PFSK-1 (cell line): ENCODE results near the gene DACT3. TPM values are rescaled to one million over a fixed set of nuclear protein-coding genes. Genes with fewer than 3 reads are reported as not detected.

Experiments used
- FOXP2 ChIP-seq: optimal IDR thresholded peaks from 2 replicates; pipeline ENCODE3; 2011; ENCODE audit warnings: borderline replicate concordance, control low read depth, inconsistent platforms; ENCODE audit not compliant: insufficient read depth; ENCODE audit errors: extremely low read length, extremely low read depth
- POLR2AphosphoS5 ChIP-seq: IDR thresholded peaks from 2 replicates; pipeline ENCODE4 v1.6.1; 2012; ENCODE audit warnings: low read depth, mild to moderate bottlenecking, control low read depth, low read length, moderate library complexity
- SIN3A ChIP-seq: IDR thresholded peaks from 2 replicates; pipeline ENCODE4 v1.6.1; 2012; ENCODE audit warnings: mild to moderate bottlenecking, low read length, moderate library complexity, borderline replicate concordance; ENCODE audit not compliant: insufficient read depth
- TAF1 ChIP-seq: IDR thresholded peaks from 2 replicates; pipeline ENCODE4 v1.6.1; 2012; ENCODE audit warnings: low read length, control low read depth, borderline replicate concordance; ENCODE audit not compliant: insufficient read depth
- polyA plus RNA-seq: library from polyadenylated mRNA; unstranded; fragments of >200 nt; gene quantifications from one replicate; pipeline ENCODE4 v1.2.1, GENCODE V29; 2012; ENCODE audit warnings: low read depth, missing spikeins; ENCODE audit not compliant: insufficient read length
- TF ChIP-seq, protein P1 (sequence below), 2 experiments: IDR thresholded peaks; 2 replicates each; pipeline versions ENCODE4 v1.6.1 to v1.8.0; 2011 to 2012; ENCODE audit warnings: low read depth in 2 of 2, low read length in 2 of 2, control low read depth in 1 of 2, inconsistent platforms in 1 of 2, mild to moderate bottlenecking in 1 of 2, moderate library complexity in 1 of 2; ENCODE audit not compliant: insufficient read depth in 1 of 2

DACT3 gene, protein sequence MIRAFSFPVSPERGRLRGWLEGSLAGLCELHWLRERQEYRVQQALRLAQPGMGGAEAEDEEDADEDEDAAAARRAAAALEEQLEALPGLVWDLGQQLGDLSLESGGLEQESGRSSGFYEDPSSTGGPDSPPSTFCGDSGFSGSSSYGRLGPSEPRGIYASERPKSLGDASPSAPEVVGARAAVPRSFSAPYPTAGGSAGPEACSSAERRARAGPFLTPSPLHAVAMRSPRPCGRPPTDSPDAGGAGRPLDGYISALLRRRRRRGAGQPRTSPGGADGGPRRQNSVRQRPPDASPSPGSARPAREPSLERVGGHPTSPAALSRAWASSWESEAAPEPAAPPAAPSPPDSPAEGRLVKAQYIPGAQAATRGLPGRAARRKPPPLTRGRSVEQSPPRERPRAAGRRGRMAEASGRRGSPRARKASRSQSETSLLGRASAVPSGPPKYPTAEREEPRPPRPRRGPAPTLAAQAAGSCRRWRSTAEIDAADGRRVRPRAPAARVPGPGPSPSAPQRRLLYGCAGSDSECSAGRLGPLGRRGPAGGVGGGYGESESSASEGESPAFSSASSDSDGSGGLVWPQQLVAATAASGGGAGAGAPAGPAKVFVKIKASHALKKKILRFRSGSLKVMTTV
- polyA plus RNA-seq: 22.9 TPM

DNA sequence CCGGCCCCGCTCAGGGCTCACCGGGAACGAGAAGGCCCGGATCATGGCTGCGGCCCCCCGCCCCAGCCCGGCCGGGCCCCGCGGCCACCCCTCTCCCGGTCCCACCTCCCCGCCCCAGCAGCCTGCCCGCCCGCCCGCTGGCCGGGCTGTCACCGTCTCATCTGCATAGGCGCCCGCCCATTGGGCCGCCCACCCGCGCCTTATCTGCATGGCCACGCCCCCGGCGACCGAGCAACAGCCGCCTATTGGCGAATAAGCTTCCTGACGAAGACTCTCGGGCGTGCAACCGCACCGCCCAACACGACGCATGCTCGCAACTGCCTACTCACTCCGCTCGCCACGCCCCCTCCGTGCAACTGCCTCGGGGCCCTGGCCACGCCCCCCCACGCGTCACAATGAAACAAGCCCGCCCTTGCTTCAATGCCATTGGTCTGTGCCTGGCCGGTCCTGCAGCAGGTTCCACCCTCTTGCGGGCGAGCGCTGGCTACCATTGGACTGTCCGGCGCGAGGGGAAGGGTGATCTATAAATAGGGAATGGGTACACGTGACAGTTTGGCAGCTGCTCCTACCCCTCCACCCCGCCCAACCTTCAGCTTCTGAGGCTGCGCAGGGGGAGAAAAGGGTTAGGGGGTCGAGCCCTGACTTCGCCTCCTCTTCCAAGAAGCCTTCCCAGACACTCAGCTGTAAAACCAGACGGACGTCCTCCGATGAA, at the start of gene DACT3:
Gene DACT3 (minus strand): TSS at position 163 of the 712 bp plus-strand sequence. CDS start 118 bp downstream, at position 45.
- TF ChIP-seq, protein P1, sequence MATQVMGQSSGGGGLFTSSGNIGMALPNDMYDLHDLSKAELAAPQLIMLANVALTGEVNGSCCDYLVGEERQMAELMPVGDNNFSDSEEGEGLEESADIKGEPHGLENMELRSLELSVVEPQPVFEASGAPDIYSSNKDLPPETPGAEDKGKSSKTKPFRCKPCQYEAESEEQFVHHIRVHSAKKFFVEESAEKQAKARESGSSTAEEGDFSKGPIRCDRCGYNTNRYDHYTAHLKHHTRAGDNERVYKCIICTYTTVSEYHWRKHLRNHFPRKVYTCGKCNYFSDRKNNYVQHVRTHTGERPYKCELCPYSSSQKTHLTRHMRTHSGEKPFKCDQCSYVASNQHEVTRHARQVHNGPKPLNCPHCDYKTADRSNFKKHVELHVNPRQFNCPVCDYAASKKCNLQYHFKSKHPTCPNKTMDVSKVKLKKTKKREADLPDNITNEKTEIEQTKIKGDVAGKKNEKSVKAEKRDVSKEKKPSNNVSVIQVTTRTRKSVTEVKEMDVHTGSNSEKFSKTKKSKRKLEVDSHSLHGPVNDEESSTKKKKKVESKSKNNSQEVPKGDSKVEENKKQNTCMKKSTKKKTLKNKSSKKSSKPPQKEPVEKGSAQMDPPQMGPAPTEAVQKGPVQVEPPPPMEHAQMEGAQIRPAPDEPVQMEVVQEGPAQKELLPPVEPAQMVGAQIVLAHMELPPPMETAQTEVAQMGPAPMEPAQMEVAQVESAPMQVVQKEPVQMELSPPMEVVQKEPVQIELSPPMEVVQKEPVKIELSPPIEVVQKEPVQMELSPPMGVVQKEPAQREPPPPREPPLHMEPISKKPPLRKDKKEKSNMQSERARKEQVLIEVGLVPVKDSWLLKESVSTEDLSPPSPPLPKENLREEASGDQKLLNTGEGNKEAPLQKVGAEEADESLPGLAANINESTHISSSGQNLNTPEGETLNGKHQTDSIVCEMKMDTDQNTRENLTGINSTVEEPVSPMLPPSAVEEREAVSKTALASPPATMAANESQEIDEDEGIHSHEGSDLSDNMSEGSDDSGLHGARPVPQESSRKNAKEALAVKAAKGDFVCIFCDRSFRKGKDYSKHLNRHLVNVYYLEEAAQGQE (IDR thresholded peaks at IDR 0.05; ENCODE audit: insufficient read depth in 1 of 2, low read depth in 2 of 2, low read length in 2 of 2): no peak
- TF ChIP-seq TAF1 (no peak), FOXP2 (peak; percentile 97), SIN3A (no peak; the same call in 1 of the 2 replicates), POLR2AphosphoS5 (no peak)

GRCh38 chr19:46710687-46711086, 49.7 kb upstream of the DACT3 start:
- TF ChIP-seq, protein P1 (IDR thresholded peaks at IDR 0.05; ENCODE audit: insufficient read depth in 1 of 2, low read depth in 2 of 2, low read length in 2 of 2): no peak
- TF ChIP-seq FOXP2 (no peak), TAF1 (no peak), POLR2AphosphoS5 (no peak), SIN3A (no peak)

GRCh38 chr19:46704379-46705076, 43.5 kb upstream of the DACT3 start:
- TF ChIP-seq POLR2AphosphoS5 (no peak), FOXP2 (no peak), SIN3A (no peak), TAF1 (no peak)
- TF ChIP-seq, protein P1 (IDR thresholded peaks at IDR 0.05; ENCODE audit: insufficient read depth in 1 of 2, low read depth in 2 of 2, low read length in 2 of 2): no peak

DNA sequence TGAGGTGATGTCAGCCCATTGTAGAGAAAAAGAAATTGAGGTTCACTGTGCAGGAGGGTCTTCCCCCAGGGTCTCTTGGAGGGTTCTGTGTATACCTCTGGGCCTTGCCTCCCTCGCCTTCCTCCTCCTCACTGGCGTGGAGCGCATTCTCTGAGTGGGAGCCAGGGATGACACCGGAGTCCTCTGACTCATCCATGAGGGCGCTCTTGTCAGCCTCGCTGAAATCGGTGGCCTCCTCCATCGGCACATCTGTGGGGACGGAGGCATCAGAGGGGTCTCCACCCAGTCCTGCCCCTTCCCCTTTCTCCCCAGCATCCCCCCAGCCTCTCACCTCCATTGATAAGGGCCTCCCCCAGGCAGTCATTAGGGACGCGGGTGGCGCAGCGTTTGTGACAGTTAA, 39.7 kb upstream of the DACT3 start:
- TF ChIP-seq FOXP2: no peak
